Common myeloid progenitor, CD34-positive (primary cell): ENCODE measurements around the gene JAKMIP1.

ENCODE experiments used
- CTCF ChIA-PET: fragments of 350-600 bp; sonication (Branson Sonifier 250); formaldehyde crosslinking; loops from one replicate; lab custom pipeline; 2021; ENCODE audit warnings: antibody characterized with exemption; lab: Charles Lee
- POLR2A ChIA-PET: fragments of 350-600 bp; sonication (Branson Sonifier 250); formaldehyde crosslinking; loops from one replicate; lab custom pipeline; 2021; ENCODE audit warnings: antibody characterized with exemption; lab: Charles Lee
- DNase-seq, 3 donors: peaks; one replicate each; pipeline versions ENCODE4 v3.0.0 to v3.0.0-alpha.2; 2013
- H3K27ac ChIP-seq, 2 experiments: 1 replicate in 1 of 2; 2 replicates in 1 of 2; pipeline ENCODE4 v1.7.0; 2013; ENCODE audit warnings: inconsistent platforms in 2 of 2, low read length in 2 of 2, mild to moderate bottlenecking in 2 of 2, low read depth in 1 of 2, moderate library complexity in 1 of 2; ENCODE audit not compliant: severe bottlenecking in 2 of 2, insufficient read depth in 1 of 2, poor library complexity in 1 of 2
- H3K27me3 ChIP-seq, 5 experiments: replicated peaks in 2 of 5; 1 replicate in 3 of 5; 2 replicates in 2 of 5; pipeline versions ENCODE4 v1.6.1 to v1.7.0; 2013; ENCODE audit warnings: low read length in 4 of 5, mild to moderate bottlenecking in 2 of 5, moderate library complexity in 2 of 5, inconsistent platforms in 1 of 5; ENCODE audit not compliant: insufficient read depth in 5 of 5, control insufficient read depth in 4 of 5
- H3K36me3 ChIP-seq, 4 experiments: 1 replicate in 2 of 4; 2 replicates in 2 of 4; pipeline versions ENCODE4 v1.6.1 to v1.7.0; 2013; ENCODE audit warnings: low read length in 3 of 4, control low read depth in 1 of 4, mild to moderate bottlenecking in 1 of 4; ENCODE audit not compliant: control insufficient read depth in 4 of 4, insufficient read depth in 4 of 4
- H3K4me1 ChIP-seq, 4 experiments: 1 replicate in 3 of 4; 2 replicates in 1 of 4; pipeline versions ENCODE4 v1.6.1 to v1.7.1; 2013; ENCODE audit warnings: low read length in 3 of 4, mild to moderate bottlenecking in 3 of 4, control low read depth in 1 of 4, inconsistent platforms in 1 of 4, moderate library complexity in 1 of 4; ENCODE audit not compliant: control insufficient read depth in 4 of 4, insufficient read depth in 4 of 4; ENCODE audit errors: control extremely low read depth in 1 of 4
- H3K4me3 ChIP-seq, 7 experiments: 1 replicate in 4 of 7; 2 replicates in 3 of 7; pipeline versions ENCODE4 v1.5.1 to v1.7.0; 2013; ENCODE audit warnings: mild to moderate bottlenecking in 7 of 7, low read length in 6 of 7, moderate library complexity in 6 of 7, inconsistent platforms in 2 of 7, low read depth in 2 of 7, control low read depth in 1 of 7; ENCODE audit not compliant: insufficient read depth in 4 of 7, control insufficient read depth in 1 of 7; ENCODE audit errors: extremely low read depth in 1 of 7
- H3K9me3 ChIP-seq, 5 experiments: 1 replicate in 4 of 5; 2 replicates in 1 of 5; pipeline versions ENCODE4 v1.6.1 to v1.7.1; 2013; ENCODE audit warnings: low read length in 4 of 5, mild to moderate bottlenecking in 2 of 5, inconsistent platforms in 1 of 5, low read depth in 1 of 5, moderate library complexity in 1 of 5; ENCODE audit not compliant: control insufficient read depth in 4 of 5, insufficient read depth in 2 of 5; ENCODE audit errors: control extremely low read depth in 1 of 5
- WGBS: methylation state at CpG from one replicate; pipeline ENCODE4 v1.1.5; 2013; ENCODE audit not compliant: insufficient coverage; 5-methylcytosine and 5-hydroxymethylcytosine counted together

JAKMIP1 gene

GRCh38 chr4:6125103-6125651, 75.2 kb downstream of the JAKMIP1 start:
- H3K27me3 ChIP-seq = peaks cover 0 to 3% (median 2%) of the 10 kb centered on the region in 5 experiments
- no peak overlapping the region for H3K4me3 ChIP-seq
- no peak overlapping the region for H3K27ac ChIP-seq
- POLR2A ChIA-PET = no interaction called here
- H3K9me3 ChIP-seq = no peaks in the 10 kb centered on the region
- peak in 2 of 3 donors; percentile 11 to 42 for DNase-seq
- H3K36me3 ChIP-seq = no peaks in the 10 kb centered on the region
- CTCF ChIA-PET = no interaction called here
- WGBS = 100% methylated on average over 3 of the region's 5 CpGs
- H3K4me1 ChIP-seq = no peaks in the 10 kb centered on the region

DNA sequence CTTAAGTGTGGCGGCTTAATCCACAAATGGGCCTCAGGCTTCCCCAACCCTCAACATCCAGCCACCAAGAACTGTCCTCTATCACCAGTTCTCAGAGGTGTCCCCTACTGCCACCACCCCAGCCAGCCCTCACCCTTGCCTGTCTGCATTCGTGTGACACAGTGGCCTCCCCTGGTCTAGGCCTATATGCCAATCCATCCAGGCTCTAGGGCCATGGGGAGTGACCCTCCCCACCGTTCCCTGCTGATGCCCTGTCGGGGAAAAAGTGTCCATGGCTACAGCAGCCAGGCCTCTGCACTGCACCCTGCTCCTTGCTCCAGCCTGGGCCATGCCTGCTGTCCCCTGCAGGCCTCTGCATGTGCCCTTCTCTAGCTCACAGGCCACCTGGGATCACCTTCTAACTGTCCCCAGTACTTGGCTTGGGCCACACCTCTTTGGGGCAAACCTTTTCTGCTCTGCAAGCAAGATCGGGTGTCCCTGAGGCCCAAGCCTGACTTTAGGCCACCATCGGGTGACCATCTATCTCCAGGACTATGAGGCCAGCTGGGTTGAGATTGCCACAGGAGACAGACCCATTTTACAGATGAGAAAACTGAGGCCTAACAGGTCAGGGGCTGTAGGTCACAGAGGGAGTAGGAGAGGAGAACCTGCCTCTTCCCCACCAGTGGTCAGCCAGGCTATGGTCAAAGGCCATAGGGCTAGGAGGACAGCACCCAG, 75.8 kb downstream of the JAKMIP1 start:
- H3K4me1 ChIP-seq = no peaks in the 10 kb centered on the region
- H3K27ac ChIP-seq = no peak overlapping the region
- ChIA-PET CTCF (no interaction called here), POLR2A (no interaction called here)
- H3K36me3 ChIP-seq = no peaks in the 10 kb centered on the region
- no peak overlapping the region for H3K4me3 ChIP-seq
- no peaks in the 10 kb centered on the region for H3K9me3 ChIP-seq
- DNase-seq = no peak
- WGBS = 100% methylated on average over 6 of the region's 6 CpGs
- peaks cover 0 to 6% (median 3%) of the 10 kb centered on the region in 5 experiments for H3K27me3 ChIP-seq

DNA sequence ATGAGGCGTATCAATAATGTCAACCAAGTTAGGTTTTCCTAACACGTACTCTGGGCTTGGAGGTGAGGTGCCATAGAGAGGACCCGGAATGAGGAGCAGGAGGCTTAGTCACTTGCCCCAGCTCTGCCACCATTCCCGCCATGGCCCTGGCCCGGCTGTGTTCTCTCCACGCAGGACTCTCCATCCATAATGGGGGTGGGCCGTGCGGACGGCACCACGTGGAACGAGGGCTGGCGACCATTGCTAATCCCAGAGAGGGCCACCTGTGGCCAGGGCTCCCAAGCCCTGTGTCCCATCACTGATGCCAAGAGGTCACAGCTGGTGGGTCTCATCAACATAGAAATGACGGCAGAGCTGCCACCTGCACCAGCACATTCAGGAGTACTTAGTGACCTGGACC, 76.4 kb downstream of the JAKMIP1 start:
- WGBS = 97% methylated on average over 13 of the region's 13 CpGs
- H3K27me3 ChIP-seq = peaks cover 0 to 12% (median 3%) of the 10 kb centered on the region in 5 experiments
- no peaks in the 10 kb centered on the region for H3K9me3 ChIP-seq
- DNase-seq = no peak
- H3K4me1 ChIP-seq = no peaks in the 10 kb centered on the region
- no peaks in the 10 kb centered on the region for H3K36me3 ChIP-seq
- CTCF ChIA-PET = no interaction called here
- POLR2A ChIA-PET = no interaction called here
- H3K4me3 ChIP-seq = no peak overlapping the region
- no peak overlapping the region for H3K27ac ChIP-seq

- no peak for DNase-seq
- 100% methylated on average over 2 of the region's 2 CpGs for WGBS
- Histone ChIP-seq H3K4me1 (no peaks in the 10 kb centered on the region), H3K4me3 (no peak overlapping the region), H3K36me3 (no peaks in the 10 kb centered on the region), H3K27ac (no peak overlapping the region), H3K9me3 (no peaks in the 10 kb centered on the region), H3K27me3 (peaks cover 0 to 16% (median 3%) of the 10 kb centered on the region in 5 experiments)
- POLR2A ChIA-PET = no interaction called here
- CTCF ChIA-PET = no interaction called here
These were observed 76.8 kb downstream of the JAKMIP1 start for GRCh38 chr4:6123541-6123940.

GRCh38 chr4:6123116-6123515, 77.2 kb downstream of the JAKMIP1 start:
- CTCF ChIA-PET = no interaction called here
- H3K4me1 ChIP-seq = no peaks in the 10 kb centered on the region
- H3K36me3 ChIP-seq = no peaks in the 10 kb centered on the region
- no peak overlapping the region for H3K4me3 ChIP-seq
- POLR2A ChIA-PET = no interaction called here
- no peak overlapping the region for H3K27ac ChIP-seq
- WGBS = 85% methylated on average over 4 of the region's 7 CpGs
- peaks cover 0 to 21% (median 3%) of the 10 kb centered on the region in 5 experiments for H3K27me3 ChIP-seq
- H3K9me3 ChIP-seq = no peaks in the 10 kb centered on the region
- DNase-seq = no peak

DNA sequence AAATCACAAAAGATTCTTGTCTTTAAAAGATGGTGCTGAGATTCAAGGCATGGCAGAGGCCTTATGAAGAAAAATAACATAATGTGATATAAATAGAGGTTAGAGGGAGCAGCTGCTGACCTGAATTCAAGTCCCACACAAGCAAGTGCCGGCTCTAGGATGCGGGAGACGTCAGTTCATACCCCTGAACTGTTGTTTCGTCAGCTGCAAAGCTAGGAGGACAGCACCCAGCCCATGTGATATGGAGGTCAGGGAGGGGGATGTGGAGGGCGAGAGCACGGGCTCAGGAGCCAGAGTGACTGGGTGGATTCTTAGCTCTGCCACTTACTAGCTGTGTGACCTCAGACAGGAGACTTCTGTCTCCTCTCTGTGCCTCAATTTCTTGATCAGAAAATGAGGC, 77.9 kb downstream of the JAKMIP1 start:
- Histone ChIP-seq H3K36me3 (no peaks in the 10 kb centered on the region), H3K4me3 (no peak overlapping the region), H3K4me1 (no peaks in the 10 kb centered on the region), H3K27ac (no peak overlapping the region), H3K27me3 (peaks cover 0 to 22% (median 3%) of the 10 kb centered on the region in 5 experiments), H3K9me3 (no peaks in the 10 kb centered on the region)
- CTCF ChIA-PET = no interaction called here
- WGBS = 88% methylated on average over 6 of the region's 6 CpGs
- DNase-seq = no peak
- POLR2A ChIA-PET = no interaction called here

DNA sequence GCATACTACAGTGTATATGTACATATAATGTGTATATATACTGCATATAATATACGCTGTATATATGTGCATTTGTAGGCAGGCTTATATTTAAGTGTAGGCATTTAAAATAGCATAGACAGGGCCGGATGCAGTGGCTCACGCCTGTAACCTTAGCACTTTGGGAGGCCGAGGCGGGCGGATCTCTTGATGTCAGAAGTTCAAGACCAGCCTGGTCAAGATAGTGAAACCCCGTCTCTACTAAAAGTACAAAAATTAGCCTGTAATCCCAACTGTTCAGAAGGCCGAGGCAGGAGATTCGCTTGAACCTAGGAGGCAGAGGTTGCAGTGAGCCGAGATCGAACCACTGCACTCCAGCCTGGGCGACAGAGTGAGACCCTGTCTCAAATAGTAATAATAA, 78.4 kb downstream of the JAKMIP1 start:
- POLR2A ChIA-PET = no interaction called here

More for the DNA sequence above, 78.4 kb downstream of the JAKMIP1 start:
- Histone ChIP-seq H3K9me3 (no peaks in the 10 kb centered on the region), H3K27ac (no peak overlapping the region), H3K4me1 (no peaks in the 10 kb centered on the region), H3K36me3 (no peaks in the 10 kb centered on the region), H3K4me3 (no peak overlapping the region), H3K27me3 (peaks cover 0 to 25% (median 3%) of the 10 kb centered on the region in 5 experiments)
- CTCF ChIA-PET = no interaction called here
- no peak for DNase-seq
- WGBS = 100% methylated on average over 1 of the region's 12 CpGs
